CD1c-positive myeloid dendritic cell (primary cell): Measurements from ENCODE around the gene LUZP2.

Experiments used
- DNase-seq: peaks from one replicate; pipeline ENCODE4 v3.0.0-alpha.2; 2016; ENCODE audit errors: extremely low spot score

LUZP2 gene

GRCh38 chr11:24567380-24567779 lies 70.5 kb downstream of the LUZP2 start:
- no peak for DNase-seq

DNA sequence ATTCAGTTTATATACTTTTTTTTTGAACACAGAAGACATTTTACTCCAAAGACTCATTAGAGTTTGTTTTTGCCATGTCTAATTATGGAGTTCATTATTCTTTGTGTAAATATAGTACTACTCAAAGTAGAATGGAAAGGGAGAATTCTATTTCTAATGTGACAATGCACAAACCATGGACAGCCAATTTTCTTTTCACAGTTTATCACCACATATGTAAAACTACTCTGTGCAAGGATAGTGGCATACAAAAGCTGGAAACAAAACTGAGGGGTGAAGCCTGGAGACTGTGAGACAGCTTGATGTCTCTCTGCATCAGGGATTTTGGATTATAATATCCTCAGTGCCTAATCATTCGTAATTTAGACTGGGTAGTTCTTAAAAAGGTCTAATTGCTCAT lies 75.5 kb downstream of the LUZP2 start:
- no peak for DNase-seq

GRCh38 chr11:24574461-24574860 lies 77.6 kb downstream of the LUZP2 start:
- no peak for DNase-seq

DNA sequence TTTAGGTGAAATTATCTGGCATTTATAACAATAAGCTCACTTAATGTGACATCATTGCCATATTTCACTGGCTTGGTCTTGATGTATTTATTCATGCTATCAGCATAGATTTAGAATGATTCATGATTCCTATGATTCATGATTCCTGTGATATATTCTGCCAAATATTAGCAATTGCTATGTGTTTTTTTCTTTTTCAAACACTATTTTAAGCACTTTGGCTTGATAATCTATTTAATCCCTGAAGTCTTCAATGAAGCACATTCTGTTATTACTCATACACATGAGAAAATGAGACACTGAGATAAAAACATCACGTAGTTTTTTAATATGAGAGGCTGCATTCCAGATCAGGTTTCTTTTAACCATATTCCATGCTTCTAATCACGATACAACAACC lies 78.5 kb downstream of the LUZP2 start:
- no peak for DNase-seq

- no peak for DNase-seq
Observed at GRCh38 chr11:24585192-24585591, 88.3 kb downstream of the LUZP2 start.

- DNase-seq: no peak
Observed at GRCh38 chr11:24587635-24588034, 90.8 kb downstream of the LUZP2 start.

DNA sequence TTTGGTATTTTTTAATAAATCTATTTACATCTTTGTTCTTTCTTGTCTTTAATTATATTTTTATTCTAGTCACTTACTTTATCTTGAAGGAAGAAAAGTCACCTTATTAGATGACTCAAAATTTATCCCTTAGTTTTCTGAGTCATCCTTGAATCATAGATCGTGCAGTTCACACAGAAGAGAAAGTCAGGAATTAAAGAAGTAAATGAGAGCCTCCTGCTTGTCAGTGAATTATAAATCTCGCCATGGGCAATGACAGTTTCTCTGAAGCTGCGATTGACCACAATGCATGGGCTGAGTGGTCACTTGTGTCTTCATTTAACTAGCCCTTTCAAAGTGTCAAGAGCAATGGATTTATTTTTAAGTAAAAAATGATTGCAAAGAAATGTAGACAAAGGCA lies 91.2 kb downstream of the LUZP2 start:
- no peak for DNase-seq

- DNase-seq: no peak
Observed at GRCh38 chr11:24589064-24589463, 92.2 kb downstream of the LUZP2 start.

DNA sequence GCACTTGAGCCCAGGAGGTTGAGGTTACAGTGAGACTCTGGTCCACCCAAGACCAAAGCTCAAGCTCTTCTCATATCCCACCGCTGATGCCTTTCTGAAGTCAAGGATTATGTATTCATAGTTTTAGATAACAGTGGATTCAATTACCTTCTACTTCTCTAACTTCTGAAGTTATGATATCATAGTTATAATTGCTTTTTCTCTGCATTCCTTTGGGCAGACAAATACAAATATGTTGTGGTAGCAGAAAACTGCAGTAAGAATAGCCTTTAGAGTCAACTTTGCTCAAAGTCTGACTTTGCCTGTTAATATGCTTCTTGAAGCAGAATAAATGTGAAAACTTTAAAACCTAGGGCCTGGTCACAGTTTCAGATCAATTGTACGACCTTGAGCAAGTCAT lies 94.4 kb downstream of the LUZP2 start:
- no peak for DNase-seq

GRCh38 chr11:24592360-24592759 lies 95.5 kb downstream of the LUZP2 start:
- DNase-seq: no peak

- DNase-seq: no peak
Observed at GRCh38 chr11:24593332-24593731, 96.5 kb downstream of the LUZP2 start.

DNA sequence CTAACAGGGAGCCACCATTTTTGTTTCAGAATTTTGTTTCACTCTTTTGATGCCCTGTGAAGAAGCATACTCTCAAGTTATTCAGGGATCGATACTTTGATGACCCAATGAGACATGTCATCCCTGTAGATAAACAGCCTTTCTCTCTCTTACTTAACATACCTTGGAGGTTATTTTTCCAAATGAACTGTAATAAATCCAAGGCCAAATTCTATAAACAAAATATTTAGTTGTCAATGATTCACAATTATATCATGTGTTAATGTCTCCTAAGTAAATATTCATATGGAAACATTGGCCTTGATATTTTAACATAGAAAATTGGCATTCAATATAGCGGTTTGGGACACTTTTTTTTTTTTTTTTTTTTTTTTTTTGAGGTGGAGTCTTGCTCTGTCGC lies 97.5 kb downstream of the LUZP2 start:
- no peak for DNase-seq

- no peak for DNase-seq
Observed at GRCh38 chr11:24598641-24599040, 101.8 kb downstream of the LUZP2 start.

DNA sequence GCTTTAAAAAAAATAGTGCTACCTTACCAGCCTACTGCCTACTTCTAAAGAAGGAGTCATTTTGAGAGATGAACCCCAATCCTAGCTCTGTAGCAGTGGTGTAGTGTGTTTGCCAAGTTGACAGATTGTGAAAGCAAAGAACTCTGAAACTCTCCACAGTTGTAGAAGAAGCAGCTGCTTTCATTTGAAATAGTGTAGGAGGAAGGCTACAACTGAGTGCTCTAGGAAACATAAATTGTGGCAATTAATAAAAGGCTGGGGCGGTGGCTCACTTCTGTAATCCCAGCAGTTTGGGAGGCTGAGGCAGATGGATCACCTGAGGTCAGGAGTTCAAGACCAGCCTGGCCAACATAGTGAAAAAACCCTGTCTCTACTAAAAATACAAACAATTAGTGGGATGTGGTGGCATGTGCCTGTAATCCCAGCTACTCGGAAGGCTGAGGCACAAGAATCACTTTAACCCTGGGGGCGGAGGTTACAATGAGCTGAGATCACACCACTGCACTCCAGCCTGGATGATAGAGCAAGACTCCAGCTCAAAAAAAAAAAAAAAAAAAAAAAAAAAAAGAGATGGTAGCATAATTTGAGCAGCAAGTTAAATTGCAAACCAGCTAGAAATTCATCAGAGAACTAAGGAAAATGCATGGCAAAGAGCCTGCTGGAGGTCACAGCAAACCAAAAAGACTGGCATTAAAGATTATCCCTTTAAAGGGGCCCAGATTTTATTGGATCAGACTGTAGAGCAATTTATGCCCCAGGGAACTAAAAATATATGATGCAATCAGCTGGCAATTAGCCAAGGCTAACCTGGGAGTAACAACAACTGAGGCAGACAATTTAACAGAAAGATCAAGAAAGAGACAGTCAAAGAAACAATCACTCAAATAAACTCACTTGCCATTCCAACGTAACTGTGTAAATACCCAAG lies 112.6 kb downstream of the LUZP2 start:
- DNase-seq: no peak

- DNase-seq: no peak
Observed at GRCh38 chr11:24615451-24616160, 118.8 kb downstream of the LUZP2 start.

- no peak for DNase-seq
Observed at GRCh38 chr11:24617856-24618255, 121.0 kb downstream of the LUZP2 start.

DNA sequence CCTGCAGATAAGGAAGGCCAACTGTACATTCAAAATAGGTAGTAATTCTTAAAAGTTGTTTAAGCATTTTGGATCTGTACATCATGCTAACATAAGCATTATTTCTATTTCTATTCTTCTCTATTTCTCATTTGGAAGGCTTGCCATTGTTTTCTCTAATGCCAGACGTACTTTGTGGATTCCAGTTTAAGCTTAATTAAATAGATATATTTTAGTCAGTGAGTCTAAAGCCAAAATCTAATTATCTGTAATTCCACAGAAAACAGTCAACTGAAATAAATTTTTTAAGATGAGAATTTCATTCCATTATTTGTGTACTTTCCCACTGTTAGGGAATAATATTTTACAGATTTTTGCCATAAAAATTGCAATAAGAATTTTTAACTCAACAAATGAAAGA lies 123.0 kb downstream of the LUZP2 start:
- no peak for DNase-seq

- no peak for DNase-seq
Observed at GRCh38 chr11:24622262-24622661, 125.4 kb downstream of the LUZP2 start.

- no peak for DNase-seq
Observed at GRCh38 chr11:24623121-24623520, 126.3 kb downstream of the LUZP2 start.

DNA sequence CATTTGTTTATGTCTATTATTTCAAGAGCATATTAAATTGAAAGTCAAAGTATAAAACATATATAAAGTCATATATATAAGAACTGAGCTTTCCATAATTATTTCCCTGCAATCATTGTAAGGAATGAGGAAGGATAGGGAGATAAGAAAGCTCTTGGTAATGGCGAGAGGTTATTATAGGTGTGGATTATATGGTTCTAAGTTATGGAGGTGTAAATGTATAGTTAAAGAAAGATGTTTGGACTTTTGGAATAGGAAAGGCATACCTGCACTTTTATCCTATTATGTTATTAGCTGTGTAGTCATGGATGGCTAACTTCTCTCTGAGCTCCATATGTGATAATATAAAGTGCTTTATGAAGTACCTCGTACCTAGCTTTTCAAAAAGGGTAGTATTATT lies 127.6 kb downstream of the LUZP2 start:
- no peak for DNase-seq

- DNase-seq: no peak
Observed at GRCh38 chr11:24625975-24626374, 129.1 kb downstream of the LUZP2 start.

DNA sequence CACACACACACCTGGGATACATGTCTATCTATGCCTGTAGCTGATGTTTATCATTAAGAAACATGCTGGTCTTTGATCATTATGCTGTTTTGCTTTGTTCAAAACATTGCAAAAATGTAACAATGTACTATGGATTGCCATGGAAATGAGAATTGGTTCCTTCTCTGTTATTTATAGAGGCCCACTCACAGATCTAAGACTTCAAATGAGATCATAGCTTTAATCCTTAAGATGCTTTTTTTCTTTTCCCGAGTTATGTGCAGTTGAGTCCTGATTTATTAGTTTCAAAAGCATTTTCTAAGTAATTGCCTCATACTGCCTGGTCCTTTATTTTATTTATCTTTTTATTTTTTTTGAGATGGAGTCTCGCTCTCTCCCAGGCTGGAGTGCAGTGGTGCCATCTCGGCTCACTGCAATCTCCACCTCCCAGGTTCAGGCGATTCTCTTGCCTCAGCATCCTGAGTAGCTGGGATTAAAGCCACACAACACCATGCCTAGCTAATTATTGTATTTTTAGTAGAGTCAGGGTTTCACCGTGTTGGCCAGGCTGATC lies 131.4 kb downstream of the LUZP2 start:
- DNase-seq: no peak

GRCh38 chr11:24634606-24635160 lies 137.8 kb downstream of the LUZP2 start:
- DNase-seq: no peak
